ENCODE data around the gene FGD2. TPM values are rescaled to one million over a fixed set of nuclear protein-coding genes. Genes with fewer than 3 reads are reported as not detected.

The FGD2 gene
- total RNA-seq, 4 donors from 2014 or later, result 14.9 to 25.8 (median 23.1) TPM

GRCh38 chr6:37015532-37015931 lies 10.1 kb downstream of the FGD2 start:
- Histone ChIP-seq H3K36me3 (no peaks in the 10 kb centered on the region), H3K27me3 (no peaks in the 10 kb centered on the region), H3K9me3 (no peaks in the 10 kb centered on the region), H3K4me3 (replicated peaks in 1 of 3) (no peak overlapping the region), H3K27ac (peak overlapping the region in 1 of 3 donors; percentile 17), H3K4me1 (peaks cover 38 to 42% of the 10 kb centered on the region in 2 donors)
- no peak for DNase-seq
- TF ChIP-seq, protein P1, sequence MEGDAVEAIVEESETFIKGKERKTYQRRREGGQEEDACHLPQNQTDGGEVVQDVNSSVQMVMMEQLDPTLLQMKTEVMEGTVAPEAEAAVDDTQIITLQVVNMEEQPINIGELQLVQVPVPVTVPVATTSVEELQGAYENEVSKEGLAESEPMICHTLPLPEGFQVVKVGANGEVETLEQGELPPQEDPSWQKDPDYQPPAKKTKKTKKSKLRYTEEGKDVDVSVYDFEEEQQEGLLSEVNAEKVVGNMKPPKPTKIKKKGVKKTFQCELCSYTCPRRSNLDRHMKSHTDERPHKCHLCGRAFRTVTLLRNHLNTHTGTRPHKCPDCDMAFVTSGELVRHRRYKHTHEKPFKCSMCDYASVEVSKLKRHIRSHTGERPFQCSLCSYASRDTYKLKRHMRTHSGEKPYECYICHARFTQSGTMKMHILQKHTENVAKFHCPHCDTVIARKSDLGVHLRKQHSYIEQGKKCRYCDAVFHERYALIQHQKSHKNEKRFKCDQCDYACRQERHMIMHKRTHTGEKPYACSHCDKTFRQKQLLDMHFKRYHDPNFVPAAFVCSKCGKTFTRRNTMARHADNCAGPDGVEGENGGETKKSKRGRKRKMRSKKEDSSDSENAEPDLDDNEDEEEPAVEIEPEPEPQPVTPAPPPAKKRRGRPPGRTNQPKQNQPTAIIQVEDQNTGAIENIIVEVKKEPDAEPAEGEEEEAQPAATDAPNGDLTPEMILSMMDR (IDR thresholded peaks at IDR 0.05), result no peak
- no peak for TF ChIP-seq POLR2A (IDR thresholded peaks at IDR 0.05)
- intact Hi-C loops (cut with DNase I), result loop anchor here (10.0 kb wide), 2 partner anchors 101 to 131 kb away; partner anchors contain the start of gene C6orf89
- 96 to 98% methylated on average over 7 to 8 of the region's 9 CpGs for WGBS, 2 donors

DNA sequence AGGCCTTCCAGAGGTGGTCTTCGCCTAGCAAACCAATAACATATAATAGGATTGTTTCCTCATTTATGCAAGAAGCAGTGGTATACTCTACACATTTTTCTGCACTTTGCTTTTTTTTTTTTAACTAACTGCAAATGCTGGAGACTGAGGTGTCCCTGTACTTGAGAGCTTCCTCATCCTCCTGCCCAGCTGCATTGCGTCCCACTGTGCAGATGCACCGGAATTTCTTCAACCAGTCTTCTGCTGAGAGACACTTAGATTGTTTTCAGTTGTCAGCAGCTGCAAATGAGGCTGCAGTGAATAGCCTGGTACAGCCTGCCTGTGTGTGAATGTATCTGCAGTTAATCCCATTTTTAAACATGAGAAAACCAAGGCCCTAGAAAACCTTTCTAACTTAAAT lies 11.5 kb downstream of the FGD2 start:
- Histone ChIP-seq H3K4me3 (replicated peaks in 1 of 3) (no peak overlapping the region), H3K4me1 (peaks cover 27% of the 10 kb centered on the region in 2 donors), H3K36me3 (no peaks in the 10 kb centered on the region), H3K27me3 (no peaks in the 10 kb centered on the region), H3K9me3 (no peaks in the 10 kb centered on the region), H3K27ac (no peak overlapping the region)
- WGBS, 2 donors, result 85 to 94% methylated on average over 3 of the region's 3 CpGs
- intact Hi-C loops (cut with DNase I), result loop anchor here (10.0 kb wide), 2 partner anchors 102 to 132 kb away; partner anchors contain the start of gene C6orf89
- no peak for DNase-seq
- TF ChIP-seq, protein P1 (IDR thresholded peaks at IDR 0.05), result no peak
- no peak for TF ChIP-seq POLR2A (IDR thresholded peaks at IDR 0.05)

DNA sequence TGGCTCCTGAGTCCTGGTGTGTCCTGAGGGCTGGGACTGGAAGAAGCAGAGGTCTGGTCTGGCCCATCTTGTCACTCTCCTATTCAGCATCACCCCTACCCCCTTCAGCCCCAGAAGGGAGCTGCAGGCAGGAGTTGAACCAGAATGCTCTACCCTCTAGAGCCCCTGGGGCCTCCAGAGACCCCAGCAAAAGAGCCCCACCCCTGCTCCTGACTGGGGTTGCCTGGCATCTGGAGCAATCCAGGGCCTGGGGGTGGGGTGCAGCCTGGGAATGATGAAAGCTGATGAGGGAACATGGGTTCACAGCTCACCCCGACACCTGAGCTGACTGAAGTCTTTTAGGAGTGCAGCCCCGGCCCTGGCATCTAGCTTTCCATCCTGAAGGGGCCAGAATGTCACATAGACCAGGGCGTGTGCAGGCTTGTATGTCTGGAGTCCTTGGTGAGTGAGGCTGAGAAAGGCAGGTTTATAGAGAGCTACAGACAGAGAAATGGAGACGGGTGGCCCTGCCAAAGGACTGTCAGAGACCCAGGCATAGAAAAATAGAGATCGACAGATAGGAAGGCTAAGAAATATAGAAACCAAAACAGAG lies 12.2 kb downstream of the FGD2 start:
- 60 to 65% methylated on average over 5 of the region's 5 CpGs for WGBS, 2 donors
- Histone ChIP-seq H3K36me3 (no peaks in the 10 kb centered on the region), H3K4me1 (peaks cover 22 to 23% of the 10 kb centered on the region in 2 donors), H3K27me3 (no peaks in the 10 kb centered on the region), H3K4me3 (replicated peaks in 1 of 3) (no peak overlapping the region), H3K9me3 (no peaks in the 10 kb centered on the region), H3K27ac (peak overlapping the region; percentile 38 to 86 (median 72))
- DNase-seq, result no peak
- intact Hi-C loops (cut with DNase I), result loop anchor here (10.0 kb wide), 2 partner anchors 103 to 133 kb away; partner anchors contain the start of gene C6orf89
- TF ChIP-seq, protein P1 (IDR thresholded peaks at IDR 0.05), result no peak
- TF ChIP-seq POLR2A (IDR thresholded peaks at IDR 0.05), result no peak

DNA sequence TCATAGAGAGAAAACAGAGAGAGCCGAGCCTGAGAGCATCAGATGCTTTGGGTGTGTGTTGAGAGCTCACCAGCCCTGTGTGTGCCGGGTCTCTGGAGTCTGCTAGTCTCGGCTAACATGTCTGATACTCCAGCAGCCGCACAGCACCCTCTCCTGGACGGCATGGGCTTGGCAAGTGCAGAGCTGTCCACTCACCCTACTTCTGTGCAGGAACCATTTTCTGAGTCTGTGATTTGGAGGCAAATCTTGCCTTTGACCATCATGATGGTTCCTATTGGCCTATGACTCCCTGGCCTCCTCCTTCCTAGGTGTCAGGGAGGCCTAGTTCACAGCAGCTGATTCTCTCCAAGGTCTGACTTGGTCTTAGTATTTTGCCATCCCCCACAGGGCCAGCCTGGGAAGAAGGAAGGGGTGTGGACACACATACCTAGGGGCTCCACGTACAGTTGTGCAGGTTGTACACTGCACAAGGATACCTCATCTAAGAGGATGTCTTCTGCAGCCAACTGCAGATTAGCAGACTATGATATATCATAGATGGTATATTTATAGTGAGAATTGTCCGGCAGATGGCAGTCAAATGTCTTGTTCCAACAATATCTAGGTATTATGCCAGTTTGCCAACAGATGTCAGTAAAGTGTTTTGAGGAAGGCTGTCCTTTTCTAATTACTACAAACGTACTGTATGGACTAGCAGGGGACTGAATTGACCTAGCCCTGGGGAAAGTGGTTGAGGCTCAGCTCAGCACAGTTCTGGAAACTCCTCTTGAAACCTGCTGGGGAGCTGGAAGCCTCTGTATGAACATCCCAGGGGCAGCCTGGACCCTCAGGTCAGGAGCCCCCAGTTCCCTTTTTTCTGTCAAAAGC lies 13.0 kb downstream of the FGD2 start:
- Histone ChIP-seq H3K4me3 (replicated peaks in 1 of 3) (no peak overlapping the region), H3K27me3 (no peaks in the 10 kb centered on the region), H3K9me3 (no peaks in the 10 kb centered on the region), H3K36me3 (no peaks in the 10 kb centered on the region), H3K27ac (peak overlapping the region; percentile 72 to 86 (median 83)), H3K4me1 (peaks cover 22% of the 10 kb centered on the region in 2 donors)
- DNase-seq, result peak; percentile 95 to 97
- intact Hi-C loops (cut with DNase I), result loop anchor here (10.0 kb wide), 2 partner anchors 104 to 134 kb away; partner anchors contain the start of gene C6orf89
- TF ChIP-seq POLR2A (IDR thresholded peaks at IDR 0.05), result no peak
- TF ChIP-seq, protein P1 (IDR thresholded peaks at IDR 0.05), result peak; percentile 71 to 98 (median 87)
- 3% methylated on average over 8 of the region's 8 CpGs for WGBS, 2 donors
